OCI-LY3 (cell line): ENCODE data around the gene FAM13B.
"Not testable (repeated sequence)": the region's sequence is repeated elsewhere in the genome, so short reads cannot be mapped to it uniquely, and the experiment has no call there.

Source experiments
- H2AFZ ChIP-seq: fragments of 200-600, 300-600 bp; shearing (Covaris generic); 2 replicates; pipeline ENCODE4 v1.6.0; 2014; ENCODE audit warnings: antibody characterized with exemption, low read depth, low read length
- H3K27ac ChIP-seq: fragments of 200-600, 300-600 bp; sonication (generic); 2 replicates; pipeline ENCODE4 v1.5.1; 2014; ENCODE audit warnings: mild to moderate bottlenecking, low read length, moderate library complexity, mixed read lengths
- H3K27me3 ChIP-seq: fragments of 200-600, 300-600 bp; sonication (generic); 2 replicates; pipeline ENCODE4 v1.6.1; 2014; ENCODE audit warnings: low read depth, low read length, mixed read lengths
- H3K36me3 ChIP-seq: fragments of 200-600, 300-600 bp; sonication (generic); replicated peaks from 2 replicates; pipeline ENCODE3; 2014; ENCODE audit warnings: low read depth, low read length, mixed read lengths
- H3K4me1 ChIP-seq: fragments of 300-600, 200-600 bp; sonication (generic); 2 replicates; pipeline ENCODE4 v1.6.1; 2014; ENCODE audit warnings: low read length, mixed read lengths
- H3K4me2 ChIP-seq: fragments of 200-600, 300-600 bp; sonication (generic); 2 replicates; pipeline ENCODE4 v1.6.1; 2014; ENCODE audit warnings: low read length, mixed read lengths
- H3K4me3 ChIP-seq: fragments of 300-600, 200-600 bp; sonication (generic); 2 replicates; pipeline ENCODE4 v1.5.1; 2014; ENCODE audit warnings: antibody characterized with exemption, mild to moderate bottlenecking, low read length, moderate library complexity
- H3K79me2 ChIP-seq: fragments of 300-600, 200-600 bp; shearing (Covaris generic); 2 replicates; pipeline ENCODE4 v1.6.1; 2014; ENCODE audit warnings: mild to moderate bottlenecking, low read length, mixed read lengths
- H3K9ac ChIP-seq: fragments of 300-600, 200-600 bp; shearing (Covaris generic); 2 replicates; pipeline ENCODE4 v1.6.0; 2014; ENCODE audit warnings: mild to moderate bottlenecking, low read length, moderate library complexity
- H3K9me3 ChIP-seq: fragments of 200-600, 300-600 bp; shearing (Covaris generic); 2 replicates; pipeline ENCODE4 v1.6.1; 2014; ENCODE audit warnings: low read length, mixed read lengths; ENCODE audit not compliant: insufficient read depth
- H4K20me1 ChIP-seq: fragments of 200-600, 300-600 bp; sonication (generic); 2 replicates; pipeline ENCODE4 v1.6.1; 2016; ENCODE audit warnings: low read length, mixed read lengths; ENCODE audit not compliant: insufficient read depth
- EZH2phosphoT487 ChIP-seq: fragments of 200-600 bp; shearing (Covaris generic); IDR thresholded peaks from 2 replicates; pipeline ENCODE4 v1.6.1; 2018; ENCODE audit warnings: antibody characterized with exemption, mixed run types, low read depth
- TF ChIP-seq, protein P1 (sequence below): fragments of 200-600, 300-600 bp; sonication (generic); IDR thresholded peaks from 2 replicates; pipeline ENCODE4 v1.5.1; 2014; ENCODE audit warnings: antibody characterized with exemption, low read length, low read depth

FAM13B gene

GRCh38 chr5:138032572-138033385 lies at the start of gene FAM13B:
Gene FAM13B, minus strand, starts transcription at chr5:138033079. Its CDS starts 13,968 bp downstream, at chr5:138019111.
- Histone ChIP-seq H3K4me1 (peaks cover 63% of the 10 kb centered on the region), H3K9me3 (no peaks in the 10 kb centered on the region), H2AFZ (peak within 1 kb of the TSS; percentile 73; the same call in 1 of the 2 replicates), H3K4me2 (peak within 1 kb of the TSS; percentile 82), H4K20me1 (peaks cover 39% of the 10 kb centered on the region), H3K9ac (peak within 1 kb of the TSS; percentile 97), H3K36me3 (peaks cover 5% of the 10 kb centered on the region), H3K79me2 (peaks cover 49% of the 10 kb centered on the region), H3K27ac (peak within 1 kb of the TSS; percentile 95), H3K27me3 (no peaks in the 10 kb centered on the region), H3K4me3 (peak within 1 kb of the TSS; percentile 95)
- no peak for TF ChIP-seq EZH2phosphoT487
- TF ChIP-seq, protein P1, sequence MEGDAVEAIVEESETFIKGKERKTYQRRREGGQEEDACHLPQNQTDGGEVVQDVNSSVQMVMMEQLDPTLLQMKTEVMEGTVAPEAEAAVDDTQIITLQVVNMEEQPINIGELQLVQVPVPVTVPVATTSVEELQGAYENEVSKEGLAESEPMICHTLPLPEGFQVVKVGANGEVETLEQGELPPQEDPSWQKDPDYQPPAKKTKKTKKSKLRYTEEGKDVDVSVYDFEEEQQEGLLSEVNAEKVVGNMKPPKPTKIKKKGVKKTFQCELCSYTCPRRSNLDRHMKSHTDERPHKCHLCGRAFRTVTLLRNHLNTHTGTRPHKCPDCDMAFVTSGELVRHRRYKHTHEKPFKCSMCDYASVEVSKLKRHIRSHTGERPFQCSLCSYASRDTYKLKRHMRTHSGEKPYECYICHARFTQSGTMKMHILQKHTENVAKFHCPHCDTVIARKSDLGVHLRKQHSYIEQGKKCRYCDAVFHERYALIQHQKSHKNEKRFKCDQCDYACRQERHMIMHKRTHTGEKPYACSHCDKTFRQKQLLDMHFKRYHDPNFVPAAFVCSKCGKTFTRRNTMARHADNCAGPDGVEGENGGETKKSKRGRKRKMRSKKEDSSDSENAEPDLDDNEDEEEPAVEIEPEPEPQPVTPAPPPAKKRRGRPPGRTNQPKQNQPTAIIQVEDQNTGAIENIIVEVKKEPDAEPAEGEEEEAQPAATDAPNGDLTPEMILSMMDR, result no peak

DNA sequence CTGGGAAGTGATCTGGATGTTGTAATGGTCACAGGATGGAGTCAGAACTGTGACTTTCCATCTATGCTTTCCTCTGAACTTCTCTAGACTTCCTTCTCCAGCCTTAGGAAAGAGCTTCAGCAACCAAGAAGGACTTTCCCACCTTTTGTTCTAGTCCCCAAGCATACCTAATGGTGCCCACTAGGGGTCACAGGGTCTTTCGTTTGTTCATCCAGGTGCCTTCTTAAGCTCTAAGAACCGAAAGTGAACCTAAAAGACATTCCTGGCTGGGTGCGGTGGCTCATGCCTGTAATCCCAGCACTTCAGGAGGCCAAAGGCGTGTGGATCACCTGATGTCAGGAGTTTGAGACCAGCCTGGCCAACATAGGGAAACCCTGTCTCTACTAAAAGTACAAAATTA lies 49.2 kb upstream of the FAM13B start:
- Histone ChIP-seq H3K4me2 (peak overlapping the region; percentile 79), H3K9ac (peak overlapping the region; percentile 58)
- TF ChIP-seq, protein P1, result peak; percentile 23
- no peak for TF ChIP-seq EZH2phosphoT487

DNA sequence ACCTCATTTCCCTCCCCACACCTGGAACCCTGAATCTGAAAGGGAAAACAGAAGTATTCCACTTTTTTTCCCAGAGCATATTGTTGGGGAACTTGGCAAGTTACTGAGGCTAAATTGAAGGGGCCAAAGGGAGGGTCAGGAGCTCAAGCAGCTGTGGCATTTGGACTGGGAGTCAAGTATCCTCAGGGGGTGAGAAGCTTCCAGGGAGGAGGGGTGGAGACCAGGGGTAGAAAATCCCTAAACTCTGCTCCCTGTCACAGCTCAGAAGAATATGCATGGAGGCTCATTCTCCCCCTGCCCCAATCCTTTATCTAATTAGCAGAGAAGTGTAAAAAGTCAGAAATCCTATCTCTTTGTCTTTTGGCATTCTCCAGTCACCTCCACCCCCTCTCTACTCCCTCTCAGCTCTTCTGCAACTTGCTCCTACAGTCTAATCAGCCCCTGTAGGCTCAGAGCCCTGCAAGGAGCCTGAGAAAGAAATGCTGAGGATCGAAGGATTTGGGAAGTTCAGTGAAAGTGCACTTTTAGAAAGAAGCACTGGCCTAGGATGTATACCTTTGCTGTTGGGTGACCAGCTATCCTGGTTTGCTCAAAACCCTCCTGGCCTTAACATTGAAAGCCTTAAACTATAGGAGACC lies 45.2 kb upstream of the FAM13B start:
- no peaks in the 10 kb centered on the region for H3K36me3 ChIP-seq
- no peak overlapping the region for H3K27ac ChIP-seq
- no peak overlapping the region for H3K4me2 ChIP-seq
- H3K79me2 ChIP-seq, result no peaks in the 10 kb centered on the region
- H2AFZ ChIP-seq, result no peak overlapping the region
- no peaks in the 10 kb centered on the region for H4K20me1 ChIP-seq
- peaks cover 23% of the 10 kb centered on the region for H3K4me1 ChIP-seq
- TF ChIP-seq, protein P1, result no peak
- TF ChIP-seq EZH2phosphoT487, result no peak
- H3K9me3 ChIP-seq, result no peaks in the 10 kb centered on the region
- no peaks in the 10 kb centered on the region for H3K27me3 ChIP-seq
- H3K4me3 ChIP-seq, result no peak overlapping the region
- H3K9ac ChIP-seq, result no peak overlapping the region

More for the DNA sequence above, 49.2 kb upstream of the FAM13B start:
- no peaks in the 10 kb centered on the region for H3K36me3 ChIP-seq
- H4K20me1 ChIP-seq, result no peaks in the 10 kb centered on the region
- H2AFZ ChIP-seq, result no peak overlapping the region
- H3K27me3 ChIP-seq, result no peaks in the 10 kb centered on the region
- H3K79me2 ChIP-seq, result no peaks in the 10 kb centered on the region
- H3K27ac ChIP-seq, result peak overlapping the region; percentile 54; the same call in 1 of the 2 replicates
- H3K9me3 ChIP-seq, result no peaks in the 10 kb centered on the region
- H3K4me3 ChIP-seq, result peak overlapping the region; percentile 74; the same call in 1 of the 2 replicates
- peaks cover 26% of the 10 kb centered on the region for H3K4me1 ChIP-seq

GRCh38 chr5:138077064-138077696 lies 44.3 kb upstream of the FAM13B start:
- Histone ChIP-seq H3K9ac (no peak overlapping the region), H2AFZ (no peak overlapping the region), H3K27ac (no peak overlapping the region), H3K4me1 (peaks cover 21% of the 10 kb centered on the region), H3K79me2 (no peaks in the 10 kb centered on the region), H3K4me3 (no peak overlapping the region), H3K36me3 (no peaks in the 10 kb centered on the region), H4K20me1 (no peaks in the 10 kb centered on the region), H3K4me2 (no peak overlapping the region), H3K27me3 (no peaks in the 10 kb centered on the region), H3K9me3 (no peaks in the 10 kb centered on the region)
- TF ChIP-seq EZH2phosphoT487, result no peak
- TF ChIP-seq, protein P1, result peak; percentile 80

GRCh38 chr5:138070026-138070425 lies 37.1 kb upstream of the FAM13B start:
- H3K27me3 ChIP-seq, H3K9me3 ChIP-seq, H3K36me3 ChIP-seq, H4K20me1 ChIP-seq, H3K9ac ChIP-seq, H3K79me2 ChIP-seq, H3K4me3 ChIP-seq, H3K27ac ChIP-seq, H3K4me2 ChIP-seq, H2AFZ ChIP-seq: not testable (repeated sequence)
- peaks cover 14% of the 10 kb centered on the region for H3K4me1 ChIP-seq
